ENCODE measurements around the gene IQCH.

GRCh38 chr15:67307156-67307555, 52.6 kb downstream of the IQCH start:
- TF ChIP-seq, protein P1, sequence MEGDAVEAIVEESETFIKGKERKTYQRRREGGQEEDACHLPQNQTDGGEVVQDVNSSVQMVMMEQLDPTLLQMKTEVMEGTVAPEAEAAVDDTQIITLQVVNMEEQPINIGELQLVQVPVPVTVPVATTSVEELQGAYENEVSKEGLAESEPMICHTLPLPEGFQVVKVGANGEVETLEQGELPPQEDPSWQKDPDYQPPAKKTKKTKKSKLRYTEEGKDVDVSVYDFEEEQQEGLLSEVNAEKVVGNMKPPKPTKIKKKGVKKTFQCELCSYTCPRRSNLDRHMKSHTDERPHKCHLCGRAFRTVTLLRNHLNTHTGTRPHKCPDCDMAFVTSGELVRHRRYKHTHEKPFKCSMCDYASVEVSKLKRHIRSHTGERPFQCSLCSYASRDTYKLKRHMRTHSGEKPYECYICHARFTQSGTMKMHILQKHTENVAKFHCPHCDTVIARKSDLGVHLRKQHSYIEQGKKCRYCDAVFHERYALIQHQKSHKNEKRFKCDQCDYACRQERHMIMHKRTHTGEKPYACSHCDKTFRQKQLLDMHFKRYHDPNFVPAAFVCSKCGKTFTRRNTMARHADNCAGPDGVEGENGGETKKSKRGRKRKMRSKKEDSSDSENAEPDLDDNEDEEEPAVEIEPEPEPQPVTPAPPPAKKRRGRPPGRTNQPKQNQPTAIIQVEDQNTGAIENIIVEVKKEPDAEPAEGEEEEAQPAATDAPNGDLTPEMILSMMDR (IDR thresholded peaks at IDR 0.05) = no peak
- TF ChIP-seq, protein P2, sequence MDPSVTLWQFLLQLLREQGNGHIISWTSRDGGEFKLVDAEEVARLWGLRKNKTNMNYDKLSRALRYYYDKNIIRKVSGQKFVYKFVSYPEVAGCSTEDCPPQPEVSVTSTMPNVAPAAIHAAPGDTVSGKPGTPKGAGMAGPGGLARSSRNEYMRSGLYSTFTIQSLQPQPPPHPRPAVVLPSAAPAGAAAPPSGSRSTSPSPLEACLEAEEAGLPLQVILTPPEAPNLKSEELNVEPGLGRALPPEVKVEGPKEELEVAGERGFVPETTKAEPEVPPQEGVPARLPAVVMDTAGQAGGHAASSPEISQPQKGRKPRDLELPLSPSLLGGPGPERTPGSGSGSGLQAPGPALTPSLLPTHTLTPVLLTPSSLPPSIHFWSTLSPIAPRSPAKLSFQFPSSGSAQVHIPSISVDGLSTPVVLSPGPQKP (IDR thresholded peaks at IDR 0.05; ENCODE audit: low read depth, low read length) = no peak
- no peak for TF ChIP-seq CBX2 (IDR thresholded peaks at IDR 0.05; ENCODE audit: borderline replicate concordance, low read depth)

Measured in A549 (cell line).